ENCODE data around the gene SOX4.
A peak's percentile ranks its signal among the peaks of the same experiment; 100 is the strongest.

The SOX4 gene

DNA sequence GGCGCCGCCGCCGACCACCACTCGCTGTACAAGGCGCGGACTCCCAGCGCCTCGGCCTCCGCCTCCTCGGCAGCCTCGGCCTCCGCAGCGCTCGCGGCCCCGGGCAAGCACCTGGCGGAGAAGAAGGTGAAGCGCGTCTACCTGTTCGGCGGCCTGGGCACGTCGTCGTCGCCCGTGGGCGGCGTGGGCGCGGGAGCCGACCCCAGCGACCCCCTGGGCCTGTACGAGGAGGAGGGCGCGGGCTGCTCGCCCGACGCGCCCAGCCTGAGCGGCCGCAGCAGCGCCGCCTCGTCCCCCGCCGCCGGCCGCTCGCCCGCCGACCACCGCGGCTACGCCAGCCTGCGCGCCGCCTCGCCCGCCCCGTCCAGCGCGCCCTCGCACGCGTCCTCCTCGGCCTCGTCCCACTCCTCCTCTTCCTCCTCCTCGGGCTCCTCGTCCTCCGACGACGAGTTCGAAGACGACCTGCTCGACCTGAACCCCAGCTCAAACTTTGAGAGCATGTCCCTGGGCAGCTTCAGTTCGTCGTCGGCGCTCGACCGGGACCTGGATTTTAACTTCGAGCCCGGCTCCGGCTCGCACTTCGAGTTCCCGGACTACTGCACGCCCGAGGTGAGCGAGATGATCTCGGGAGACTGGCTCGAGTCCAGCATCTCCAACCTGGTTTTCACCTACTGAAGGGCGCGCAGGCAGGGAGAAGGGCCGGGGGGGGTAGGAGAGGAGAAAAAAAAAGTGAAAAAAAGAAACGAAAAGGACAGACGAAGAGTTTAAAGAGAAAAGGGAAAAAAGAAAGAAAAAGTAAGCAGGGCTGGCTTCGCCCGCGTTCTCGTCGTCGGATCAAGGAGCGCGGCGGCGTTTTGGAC, 2.0 kb downstream of the SOX4 start:
- no peaks in the 10 kb centered on the region for H3K27me3 ChIP-seq (replicated peaks)
- no peak for DNase-seq
- in situ Hi-C loops (cut with HindIII; ENCODE audit: low pct_ligation_motif_present, low sequenced_read_pairs): no loop called here
- peak overlapping the region; percentile 86 for H3K27ac ChIP-seq
- H3K4me3 ChIP-seq (ENCODE audit: low read depth, low read length): peak overlapping the region; percentile 97
- TF ChIP-seq, protein P1, sequence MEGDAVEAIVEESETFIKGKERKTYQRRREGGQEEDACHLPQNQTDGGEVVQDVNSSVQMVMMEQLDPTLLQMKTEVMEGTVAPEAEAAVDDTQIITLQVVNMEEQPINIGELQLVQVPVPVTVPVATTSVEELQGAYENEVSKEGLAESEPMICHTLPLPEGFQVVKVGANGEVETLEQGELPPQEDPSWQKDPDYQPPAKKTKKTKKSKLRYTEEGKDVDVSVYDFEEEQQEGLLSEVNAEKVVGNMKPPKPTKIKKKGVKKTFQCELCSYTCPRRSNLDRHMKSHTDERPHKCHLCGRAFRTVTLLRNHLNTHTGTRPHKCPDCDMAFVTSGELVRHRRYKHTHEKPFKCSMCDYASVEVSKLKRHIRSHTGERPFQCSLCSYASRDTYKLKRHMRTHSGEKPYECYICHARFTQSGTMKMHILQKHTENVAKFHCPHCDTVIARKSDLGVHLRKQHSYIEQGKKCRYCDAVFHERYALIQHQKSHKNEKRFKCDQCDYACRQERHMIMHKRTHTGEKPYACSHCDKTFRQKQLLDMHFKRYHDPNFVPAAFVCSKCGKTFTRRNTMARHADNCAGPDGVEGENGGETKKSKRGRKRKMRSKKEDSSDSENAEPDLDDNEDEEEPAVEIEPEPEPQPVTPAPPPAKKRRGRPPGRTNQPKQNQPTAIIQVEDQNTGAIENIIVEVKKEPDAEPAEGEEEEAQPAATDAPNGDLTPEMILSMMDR (IDR thresholded peaks at IDR 0.05; ENCODE audit: low read depth, low read length, missing control alignments): no peak
- H3K36me3 ChIP-seq (replicated peaks): no peaks in the 10 kb centered on the region

DNA sequence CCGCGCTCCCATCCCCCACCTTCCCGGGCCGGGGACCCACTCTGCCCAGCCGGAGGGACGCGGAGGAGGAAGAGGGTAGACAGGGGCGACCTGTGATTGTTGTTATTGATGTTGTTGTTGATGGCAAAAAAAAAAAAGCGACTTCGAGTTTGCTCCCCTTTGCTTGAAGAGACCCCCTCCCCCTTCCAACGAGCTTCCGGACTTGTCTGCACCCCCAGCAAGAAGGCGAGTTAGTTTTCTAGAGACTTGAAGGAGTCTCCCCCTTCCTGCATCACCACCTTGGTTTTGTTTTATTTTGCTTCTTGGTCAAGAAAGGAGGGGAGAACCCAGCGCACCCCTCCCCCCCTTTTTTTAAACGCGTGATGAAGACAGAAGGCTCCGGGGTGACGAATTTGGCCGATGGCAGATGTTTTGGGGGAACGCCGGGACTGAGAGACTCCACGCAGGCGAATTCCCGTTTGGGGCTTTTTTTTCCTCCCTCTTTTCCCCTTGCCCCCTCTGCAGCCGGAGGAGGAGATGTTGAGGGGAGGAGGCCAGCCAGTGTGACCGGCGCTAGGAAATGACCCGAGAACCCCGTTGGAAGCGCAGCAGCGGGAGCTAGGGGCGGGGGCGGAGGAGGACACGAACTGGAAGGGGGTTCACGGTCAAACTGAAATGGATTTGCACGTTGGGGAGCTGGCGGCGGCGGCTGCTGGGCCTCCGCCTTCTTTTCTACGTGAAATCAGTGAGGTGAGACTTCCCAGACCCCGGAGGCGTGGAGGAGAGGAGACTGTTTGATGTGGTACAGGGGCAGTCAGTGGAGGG, 2.8 kb downstream of the SOX4 start:
- Histone ChIP-seq H3K4me3 (ENCODE audit: low read depth, low read length) (peak overlapping the region; percentile 97), H3K36me3 (replicated peaks) (no peaks in the 10 kb centered on the region), H3K27me3 (replicated peaks) (no peaks in the 10 kb centered on the region), H3K27ac (peak overlapping the region; percentile 86)
- in situ Hi-C loops (cut with HindIII; ENCODE audit: low pct_ligation_motif_present, low sequenced_read_pairs): no loop called here
- DNase-seq: peak; percentile 32
- TF ChIP-seq, protein P1 (IDR thresholded peaks at IDR 0.05; ENCODE audit: low read depth, low read length, missing control alignments): no peak

DNA sequence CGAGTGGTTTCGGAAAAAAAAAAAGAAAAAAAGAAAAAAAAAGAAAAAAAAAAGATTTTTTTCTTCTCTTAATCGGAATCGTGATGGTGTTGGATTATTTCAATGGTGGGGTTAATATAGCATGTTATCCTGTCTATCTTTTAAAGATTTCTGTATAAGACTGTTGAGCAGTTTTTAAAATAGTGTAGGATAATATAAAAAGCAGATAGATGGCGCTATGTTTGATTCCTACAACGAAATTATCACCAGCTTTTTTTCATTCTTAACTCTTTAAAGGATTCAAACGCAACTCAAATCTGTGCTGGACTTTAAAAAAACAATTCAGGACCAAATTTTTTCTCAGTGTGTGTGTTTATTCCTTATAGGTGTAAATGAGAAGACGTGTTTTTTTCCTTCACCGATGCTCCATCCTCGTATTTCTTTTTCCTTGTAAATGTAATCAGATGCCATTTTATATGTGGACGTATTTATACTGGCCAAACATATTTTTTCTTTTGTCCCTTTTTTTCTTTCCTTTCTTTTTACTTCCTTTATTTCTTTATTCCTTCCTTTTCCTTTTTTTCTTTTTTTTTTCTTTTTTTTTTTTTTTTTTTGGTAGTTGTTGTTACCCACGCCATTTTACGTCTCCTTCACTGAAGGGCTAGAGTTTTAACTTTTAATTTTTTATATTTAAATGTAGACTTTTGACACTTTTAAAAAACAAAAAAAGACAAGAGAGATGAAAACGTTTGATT, 3.6 kb downstream of the SOX4 start:
- H3K27ac ChIP-seq: peak overlapping the region; percentile 86

GRCh38 chr6:21597801-21598673, 4.5 kb downstream of the SOX4 start:
- no peaks in the 10 kb centered on the region for H3K36me3 ChIP-seq (replicated peaks)
- no peaks in the 10 kb centered on the region for H3K27me3 ChIP-seq (replicated peaks)
- H3K27ac ChIP-seq: peak overlapping the region; percentile 86
- TF ChIP-seq, protein P1 (IDR thresholded peaks at IDR 0.05; ENCODE audit: low read depth, low read length, missing control alignments): no peak
- no peak for DNase-seq
- in situ Hi-C loops (cut with HindIII; ENCODE audit: low pct_ligation_motif_present, low sequenced_read_pairs): no loop called here
- H3K4me3 ChIP-seq (ENCODE audit: low read depth, low read length): peak overlapping the region; percentile 97

More for the DNA sequence above, 3.6 kb downstream of the SOX4 start:
- H3K4me3 ChIP-seq (ENCODE audit: low read depth, low read length): peak overlapping the region; percentile 97
- H3K36me3 ChIP-seq (replicated peaks): no peaks in the 10 kb centered on the region
- H3K27me3 ChIP-seq (replicated peaks): no peaks in the 10 kb centered on the region
- TF ChIP-seq, protein P1 (IDR thresholded peaks at IDR 0.05; ENCODE audit: low read depth, low read length, missing control alignments): peak; percentile 39
- no peak for DNase-seq
- in situ Hi-C loops (cut with HindIII; ENCODE audit: low pct_ligation_motif_present, low sequenced_read_pairs): no loop called here

- no peak for DNase-seq
- Histone ChIP-seq H3K36me3 (replicated peaks) (no peaks in the 10 kb centered on the region), H3K27me3 (replicated peaks) (no peaks in the 10 kb centered on the region), H3K27ac (no peak overlapping the region), H3K4me3 (ENCODE audit: low read depth, low read length) (peak overlapping the region; percentile 97)
- TF ChIP-seq, protein P1 (IDR thresholded peaks at IDR 0.05; ENCODE audit: low read depth, low read length, missing control alignments): no peak
- in situ Hi-C loops (cut with HindIII; ENCODE audit: low pct_ligation_motif_present, low sequenced_read_pairs): no loop called here
Observed at GRCh38 chr6:21598674-21599023, 5.1 kb downstream of the SOX4 start.
